Muscle of leg (tissue), 11 donors: Measurements from ENCODE around the gene NLK. TPM values are rescaled to one million over a fixed set of nuclear protein-coding genes. Genes with fewer than 3 reads are reported as not detected.
"Not testable (repeated sequence)": the region's sequence is repeated elsewhere in the genome, so short reads cannot be mapped to it uniquely, and the experiment has no call there.

Experiments used
- DNase-seq: peaks from one replicate; pipeline ENCODE4 v3.0.0; 2013
- H3K27ac ChIP-seq: one replicate; pipeline ENCODE4 v1.5.1; 2013; ENCODE audit warnings: mild to moderate bottlenecking, low read length, control low read depth
- H3K27me3 ChIP-seq: one replicate; pipeline ENCODE4 v1.6.1; 2013; ENCODE audit warnings: low read length; ENCODE audit not compliant: control insufficient read depth, insufficient read depth
- H3K36me3 ChIP-seq: one replicate; pipeline ENCODE4 v1.6.1; 2013; ENCODE audit warnings: low read length; ENCODE audit not compliant: control insufficient read depth, insufficient read depth
- H3K4me1 ChIP-seq: one replicate; pipeline ENCODE4 v1.6.1; 2013; ENCODE audit warnings: low read length; ENCODE audit not compliant: control insufficient read depth, insufficient read depth
- H3K4me3 ChIP-seq: one replicate; pipeline ENCODE4 v1.5.1; 2013; ENCODE audit warnings: low read length, control low read depth
- H3K9me3 ChIP-seq: replicated peaks from 2 replicates; pipeline ENCODE4 v1.6.1; 2013; ENCODE audit warnings: low read depth, low read length; ENCODE audit not compliant: control insufficient read depth
- WGBS: methylation state at CpG from one replicate; pipeline ENCODE4 v1.1.5; 2013; ENCODE audit warnings: missing lambda C conversion rate; ENCODE audit not compliant: insufficient coverage; 5-methylcytosine and 5-hydroxymethylcytosine counted together
- polyA plus RNA-seq, 8 donors: library from polyadenylated mRNA; unstranded; fragments of 120-200 nt; gene quantifications; one replicate each; pipeline versions ENCODE4 v1.2.1 to v1.2.3, GENCODE V29; 2013; ENCODE audit warnings: inconsistent platforms in 1 of 8, low replicate concordance in 1 of 8; ENCODE audit not compliant: insufficient read length in 8 of 8, insufficient read depth in 1 of 8
- total RNA-seq: library from RNA; stranded (reverse); fragments of 120-200 nt; gene quantifications from one replicate; pipeline ENCODE4 v1.2.4, GENCODE V29; 2013

NLK gene
- total and polyA plus RNA-seq, 9 donors, result 6.5 to 10.1 (median 7.7) TPM

GRCh38 chr17:28085766-28086165 lies 43.3 kb downstream of the NLK start:
- DNase-seq, result no peak
- H3K27ac ChIP-seq, result no peak overlapping the region

GRCh38 chr17:28086519-28086918 lies 44.0 kb downstream of the NLK start:
- Histone ChIP-seq H3K27me3 (no peaks in the 10 kb centered on the region), H3K9me3 (no peaks in the 10 kb centered on the region), H3K4me3 (no peak overlapping the region), H3K27ac (no peak overlapping the region), H3K36me3 (no peaks in the 10 kb centered on the region), H3K4me1 (no peaks in the 10 kb centered on the region)
- DNase-seq, result no peak
- WGBS, result no CpG with 5 or more reads among the region's 4 CpGs

More at GRCh38 chr17:28085766-28086165, 43.3 kb downstream of the NLK start:
- H3K27me3 ChIP-seq, result no peaks in the 10 kb centered on the region
- no peaks in the 10 kb centered on the region for H3K36me3 ChIP-seq
- no CpG with 5 or more reads among the region's 2 CpGs for WGBS
- H3K4me1 ChIP-seq, result no peaks in the 10 kb centered on the region
- H3K9me3 ChIP-seq, result no peaks in the 10 kb centered on the region
- H3K4me3 ChIP-seq, result no peak overlapping the region

- no peak overlapping the region for H3K27ac ChIP-seq
- no peaks in the 10 kb centered on the region for H3K27me3 ChIP-seq
- H3K36me3 ChIP-seq, result no peaks in the 10 kb centered on the region
- DNase-seq, result no peak
- no peaks in the 10 kb centered on the region for H3K9me3 ChIP-seq
- H3K4me1 ChIP-seq, result no peaks in the 10 kb centered on the region
- H3K4me3 ChIP-seq, result no peak overlapping the region
These were observed 45.3 kb downstream of the NLK start for GRCh38 chr17:28087743-28088142.

GRCh38 chr17:28090551-28090950 lies 48.1 kb downstream of the NLK start:
- H3K27ac ChIP-seq, result no peak overlapping the region
- H3K4me1 ChIP-seq, result no peaks in the 10 kb centered on the region
- no CpG with 5 or more reads among the region's 4 CpGs for WGBS
- H3K27me3 ChIP-seq, result no peaks in the 10 kb centered on the region
- H3K9me3 ChIP-seq, result no peaks in the 10 kb centered on the region
- H3K36me3 ChIP-seq, result no peaks in the 10 kb centered on the region
- no peak overlapping the region for H3K4me3 ChIP-seq
- no peak for DNase-seq

GRCh38 chr17:28092088-28092487 lies 49.6 kb downstream of the NLK start:
- Histone ChIP-seq H3K27me3 (no peaks in the 10 kb centered on the region), H3K9me3 (no peaks in the 10 kb centered on the region), H3K27ac (no peak overlapping the region), H3K4me1 (no peaks in the 10 kb centered on the region), H3K36me3 (no peaks in the 10 kb centered on the region), H3K4me3 (no peak overlapping the region)
- no CpG with 5 or more reads among the region's 1 CpG for WGBS
- no peak for DNase-seq

- no CpG with 5 or more reads among the region's 4 CpGs for WGBS
- Histone ChIP-seq H3K36me3 (no peaks in the 10 kb centered on the region), H3K27ac (no peak overlapping the region), H3K4me3 (no peak overlapping the region), H3K9me3 (no peaks in the 10 kb centered on the region), H3K4me1 (no peaks in the 10 kb centered on the region), H3K27me3 (no peaks in the 10 kb centered on the region)
- no peak for DNase-seq
These were observed 51.7 kb downstream of the NLK start for GRCh38 chr17:28093999-28094716.

GRCh38 chr17:28096756-28097155 lies 54.3 kb downstream of the NLK start:
- H3K4me1 ChIP-seq, result no peaks in the 10 kb centered on the region
- DNase-seq, result no peak
- no peaks in the 10 kb centered on the region for H3K9me3 ChIP-seq
- H3K36me3 ChIP-seq, result no peaks in the 10 kb centered on the region
- WGBS, result no CpG with 5 or more reads among the region's 1 CpG
- H3K27me3 ChIP-seq, result no peaks in the 10 kb centered on the region
- H3K27ac ChIP-seq, result no peak overlapping the region
- H3K4me3 ChIP-seq, result no peak overlapping the region

GRCh38 chr17:28097254-28097653 lies 54.8 kb downstream of the NLK start:
- Histone ChIP-seq H3K27me3 (no peaks in the 10 kb centered on the region), H3K4me3 (no peak overlapping the region), H3K36me3 (no peaks in the 10 kb centered on the region), H3K27ac (no peak overlapping the region), H3K9me3 (no peaks in the 10 kb centered on the region), H3K4me1 (no peaks in the 10 kb centered on the region)
- no peak for DNase-seq
- no CpG with 5 or more reads among the region's 1 CpG for WGBS

GRCh38 chr17:28097901-28098300 lies 55.4 kb downstream of the NLK start:
- WGBS, result no CpG with 5 or more reads among the region's 2 CpGs
- H3K4me3 ChIP-seq, result no peak overlapping the region
- no peaks in the 10 kb centered on the region for H3K36me3 ChIP-seq
- DNase-seq, result no peak
- H3K27ac ChIP-seq, result no peak overlapping the region
- H3K4me1 ChIP-seq, result no peaks in the 10 kb centered on the region
- H3K9me3 ChIP-seq, result no peaks in the 10 kb centered on the region
- no peaks in the 10 kb centered on the region for H3K27me3 ChIP-seq

GRCh38 chr17:28098591-28098990 lies 56.1 kb downstream of the NLK start:
- H3K36me3 ChIP-seq, H3K27ac ChIP-seq, DNase-seq, H3K4me3 ChIP-seq, H3K9me3 ChIP-seq, H3K27me3 ChIP-seq, H3K4me1 ChIP-seq: not testable (repeated sequence)
- 93% methylated on average over 4 of the region's 12 CpGs for WGBS

GRCh38 chr17:28100251-28100650 lies 57.8 kb downstream of the NLK start:
- H3K4me3 ChIP-seq, result no peak overlapping the region
- H3K36me3 ChIP-seq, result no peaks in the 10 kb centered on the region
- H3K27ac ChIP-seq, result no peak overlapping the region
- no CpG with 5 or more reads among the region's 1 CpG for WGBS
- H3K27me3 ChIP-seq, result no peaks in the 10 kb centered on the region
- H3K9me3 ChIP-seq, result no peaks in the 10 kb centered on the region
- H3K4me1 ChIP-seq, result no peaks in the 10 kb centered on the region
- DNase-seq, result no peak
